HG03575 (cell line): ENCODE measurements around the gene PKNOX1.
"Not testable (repeated sequence)": the region's sequence is repeated elsewhere in the genome, so short reads cannot be mapped to it uniquely, and the experiment has no call there.

Experiments
- ATAC-seq: cut with Tn5 transposase; IDR thresholded peaks from one replicate; pipeline ENCODE4 v1.9.1; 2021; ENCODE audit not compliant: unreplicated experiment, insufficient number of reproducible peaks, low FRiP score; ENCODE audit errors: extremely low read depth

Gene PKNOX1

DNA sequence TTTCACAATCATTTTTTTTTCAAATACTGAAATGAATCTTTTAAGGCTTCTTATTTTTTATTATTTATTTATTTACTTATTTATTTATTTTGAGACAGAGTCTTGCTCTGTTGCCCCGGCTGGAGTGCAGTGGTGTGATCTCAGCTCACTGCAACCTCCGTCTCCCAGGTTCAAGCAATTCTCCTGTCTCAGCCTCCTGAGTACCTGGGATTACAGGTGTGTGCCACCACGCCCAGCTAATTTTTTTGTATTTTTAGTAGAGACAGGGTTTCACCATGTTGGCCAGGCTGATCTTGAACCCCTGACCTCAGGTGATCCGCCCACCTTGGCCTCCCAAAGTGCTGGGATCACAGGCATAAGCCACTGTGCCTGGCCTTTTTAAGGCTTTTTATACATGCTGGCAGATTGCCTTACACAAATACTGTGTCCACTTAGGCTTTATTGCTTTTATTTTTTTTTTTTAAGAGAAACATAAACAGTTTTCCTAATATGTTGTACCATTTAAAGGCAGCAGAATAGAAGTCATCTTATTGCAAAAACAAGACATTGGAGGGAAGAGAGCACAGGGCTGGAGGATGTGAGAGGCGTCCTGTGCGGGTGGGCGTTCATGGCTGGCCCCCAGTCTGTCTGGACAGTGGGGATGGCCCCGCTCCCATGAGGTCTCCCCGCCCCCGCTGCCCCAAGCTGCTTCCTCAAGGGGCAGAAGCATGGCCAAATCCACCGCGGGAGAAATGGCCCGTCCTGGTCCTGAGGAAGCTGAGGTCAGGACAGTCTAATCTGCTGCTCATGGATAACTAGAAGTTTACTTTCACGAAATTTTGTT, 31.9 kb downstream of the PKNOX1 start:
- ATAC-seq: not testable (repeated sequence)

DNA sequence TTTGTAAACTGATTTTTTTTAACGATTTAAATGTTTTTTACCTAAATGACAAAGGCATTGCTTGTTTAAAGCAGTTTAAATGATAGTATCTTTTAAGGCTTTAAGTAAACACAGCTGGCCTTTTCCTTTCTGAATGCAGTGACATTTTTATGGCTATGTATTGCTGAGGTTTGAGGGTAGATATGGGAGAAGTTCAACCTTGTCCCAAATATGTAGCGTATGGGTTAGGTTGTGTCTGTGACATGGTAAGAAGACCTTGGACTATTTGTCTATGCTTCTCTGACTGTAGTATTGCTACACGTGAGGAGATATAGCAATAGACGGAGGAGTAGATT, 32.5 kb downstream of the PKNOX1 start:
- no peak for ATAC-seq

DNA sequence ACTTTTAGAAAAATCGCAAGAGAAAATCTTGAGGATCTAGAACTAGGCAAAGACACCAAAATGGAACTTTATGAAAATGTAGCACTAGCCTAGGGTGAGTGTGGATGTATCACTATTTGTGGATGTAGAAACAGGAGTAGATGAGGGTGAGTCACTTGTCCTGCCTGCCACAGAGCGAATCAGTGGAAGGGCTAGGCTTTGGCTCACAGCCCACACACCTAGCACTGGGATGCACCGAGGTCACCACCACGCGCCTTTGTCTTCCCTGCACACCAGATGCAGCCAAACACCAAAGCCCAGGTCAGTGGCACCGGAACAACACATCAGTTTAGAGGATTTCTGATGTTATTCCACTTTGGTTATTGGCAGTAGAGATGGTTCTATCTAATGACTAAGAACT, 38.2 kb downstream of the PKNOX1 start:
- no peak for ATAC-seq

DNA sequence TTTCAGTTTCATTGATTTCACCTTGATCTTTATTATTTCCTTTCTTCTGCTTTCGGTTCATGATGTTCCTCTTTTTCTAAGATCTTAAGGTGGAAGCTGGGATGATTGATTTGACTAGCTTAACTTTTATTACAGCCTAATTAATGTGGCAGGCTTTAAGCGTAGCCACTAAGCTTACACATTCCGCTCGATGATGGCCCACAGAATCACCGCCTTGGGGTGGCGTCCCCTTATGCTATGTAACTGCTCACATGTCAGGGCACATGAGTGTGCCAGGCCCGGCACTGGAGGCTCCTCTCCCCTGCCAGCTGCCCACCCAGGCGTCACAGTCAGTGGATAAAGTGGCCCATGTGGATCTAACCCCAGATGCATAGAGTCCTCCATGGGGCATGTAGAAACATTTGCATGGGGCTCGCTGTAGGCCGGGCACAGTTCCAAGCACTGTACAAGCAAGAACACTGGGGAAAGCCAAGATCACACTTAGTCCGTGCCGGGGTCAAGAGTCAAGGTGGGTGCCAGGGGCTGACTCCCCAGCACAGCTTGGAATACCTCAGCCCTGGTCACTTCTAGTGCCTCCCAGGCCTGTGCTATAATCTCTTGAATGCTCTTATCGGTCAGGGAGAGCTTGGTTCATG, 41.7 kb downstream of the PKNOX1 start:
- ATAC-seq: no peak

DNA sequence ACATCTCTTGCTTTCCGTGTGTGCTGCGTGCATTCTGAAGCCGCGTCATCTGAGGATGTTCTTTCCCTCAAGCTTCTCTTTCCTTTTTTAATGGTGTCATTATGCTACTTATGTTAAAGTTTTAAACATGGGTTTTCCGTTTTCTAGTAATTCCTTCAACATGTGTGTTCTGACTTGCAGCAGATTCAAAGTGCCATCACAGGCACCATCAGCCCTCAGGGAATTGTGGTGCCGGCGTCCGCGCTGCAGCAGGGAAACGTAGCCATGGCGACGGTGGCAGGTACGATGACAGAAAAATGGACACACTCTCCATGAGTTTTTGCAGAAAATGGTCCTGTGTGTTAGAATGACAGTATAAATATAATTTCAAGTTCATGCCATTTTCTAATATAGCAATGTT, 42.4 kb downstream of the PKNOX1 start:
- no peak for ATAC-seq

DNA sequence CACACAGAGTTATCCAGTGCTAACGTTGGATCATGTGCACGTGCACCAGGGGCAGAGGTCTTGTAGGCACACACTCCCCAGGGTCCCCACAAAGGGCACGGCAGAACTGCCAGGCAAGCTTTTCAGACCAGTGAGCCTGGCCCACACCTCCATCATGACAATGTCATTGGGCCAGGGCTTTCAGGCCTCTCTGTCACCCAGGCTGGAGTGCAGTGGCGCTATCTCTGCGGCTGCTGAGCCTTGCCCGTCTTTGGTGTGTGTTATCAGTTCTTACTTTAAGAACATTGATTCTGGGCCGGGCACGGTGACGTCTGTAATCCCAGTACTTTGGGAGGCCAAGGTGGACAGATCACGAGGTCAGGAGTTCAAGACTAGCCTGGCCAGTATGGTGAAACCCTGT, 44.2 kb downstream of the PKNOX1 start:
- no peak for ATAC-seq

DNA sequence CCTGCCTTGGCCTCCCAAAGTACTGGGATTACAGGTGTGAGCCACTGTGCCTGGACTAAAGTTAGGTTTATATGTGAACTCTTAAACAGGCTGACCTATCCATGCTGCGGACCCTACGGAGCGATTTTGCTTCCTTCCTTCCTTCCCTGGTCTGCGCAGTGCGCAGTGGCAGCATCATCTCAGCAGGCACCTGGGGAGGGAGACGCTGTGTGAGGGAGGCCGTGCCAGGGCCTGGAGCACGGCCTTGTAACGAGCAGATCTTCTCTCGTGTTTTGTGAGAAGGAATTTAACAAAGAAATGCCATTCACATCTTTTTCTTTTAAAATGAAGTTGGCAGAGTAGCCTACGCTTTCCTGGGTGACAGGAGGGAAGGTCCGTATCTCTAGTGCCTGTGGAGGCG, 45.8 kb downstream of the PKNOX1 start:
- no peak for ATAC-seq

DNA sequence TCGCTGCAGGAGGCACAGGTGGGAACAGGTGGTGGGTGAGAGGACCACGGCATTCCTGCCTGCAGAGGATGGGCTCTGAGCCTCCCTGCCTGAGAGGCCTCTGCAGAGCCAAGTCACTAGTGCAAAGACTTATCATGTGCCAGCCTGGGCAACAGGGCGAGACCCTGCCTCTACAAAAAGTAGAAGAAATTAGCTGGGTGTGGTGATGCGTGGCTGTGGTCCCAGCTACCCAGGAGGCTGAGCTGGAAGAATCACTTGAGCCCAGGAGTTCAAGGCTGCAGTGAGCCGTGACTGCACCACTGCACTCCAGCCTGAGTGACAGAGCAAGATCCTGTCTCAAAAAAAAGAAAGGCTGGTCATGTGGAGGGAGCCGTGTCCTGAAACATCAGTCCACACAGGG, 46.4 kb downstream of the PKNOX1 start:
- no peak for ATAC-seq

DNA sequence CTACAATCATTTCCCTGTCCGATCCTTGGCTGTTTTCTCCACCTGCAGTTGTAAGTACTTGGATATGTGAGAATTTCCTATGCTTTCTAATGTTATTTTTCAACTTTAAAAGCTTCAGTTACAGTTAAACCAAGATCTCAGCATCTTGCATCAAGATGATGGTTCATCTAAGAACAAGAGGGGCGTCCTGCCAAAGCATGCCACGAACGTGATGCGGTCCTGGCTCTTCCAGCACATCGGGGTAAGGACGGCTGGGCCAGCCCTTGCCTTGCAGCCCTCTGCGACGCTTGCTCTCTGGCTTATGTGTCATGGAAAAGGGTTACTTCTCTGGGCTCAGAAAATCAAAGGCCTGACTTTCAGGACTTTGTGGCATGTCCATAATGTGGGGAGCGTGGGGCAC, 46.8 kb downstream of the PKNOX1 start:
- no peak for ATAC-seq

DNA sequence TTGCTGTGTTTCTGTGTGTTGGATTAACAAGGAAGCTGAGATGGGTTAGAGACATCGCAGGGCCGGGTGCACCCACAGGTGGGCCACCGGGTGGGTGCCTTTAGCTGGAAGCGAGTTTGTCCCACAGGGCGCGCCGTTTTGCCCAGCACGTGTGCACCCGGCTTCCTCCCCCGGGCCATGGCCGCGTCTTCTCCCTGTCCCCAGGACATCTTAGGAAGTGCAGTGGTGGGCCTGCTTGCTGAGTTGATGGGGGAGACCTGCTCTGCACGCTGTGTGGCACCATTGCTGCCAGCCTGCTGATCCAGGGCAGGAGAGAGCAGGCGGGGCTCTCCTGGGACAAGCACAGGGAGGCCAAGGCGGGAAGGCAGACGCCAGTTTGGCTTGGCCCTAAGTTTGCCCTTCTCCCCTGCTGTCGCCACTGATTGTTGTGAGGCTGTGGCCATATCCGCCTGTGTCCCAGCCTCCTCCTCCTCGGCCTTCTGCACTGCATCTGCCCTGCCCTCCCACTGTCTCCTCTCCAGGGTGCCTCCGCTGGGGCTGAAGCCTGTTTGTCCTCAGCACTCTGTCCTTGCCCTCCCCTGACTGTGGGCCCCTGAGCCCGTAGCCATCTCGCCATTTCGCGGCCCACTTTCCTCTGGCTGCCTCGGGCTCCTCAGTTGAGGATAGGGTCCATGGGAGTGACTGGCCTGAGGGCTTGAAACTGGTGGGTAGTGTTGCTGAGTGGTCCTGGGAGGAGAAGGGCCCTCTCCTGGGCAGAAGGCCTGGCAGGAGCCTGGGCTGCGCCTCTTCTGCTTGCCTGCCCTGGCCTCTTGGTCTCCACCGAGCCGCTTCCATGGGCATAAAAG, 47.6 kb downstream of the PKNOX1 start:
- ATAC-seq: no peak

DNA sequence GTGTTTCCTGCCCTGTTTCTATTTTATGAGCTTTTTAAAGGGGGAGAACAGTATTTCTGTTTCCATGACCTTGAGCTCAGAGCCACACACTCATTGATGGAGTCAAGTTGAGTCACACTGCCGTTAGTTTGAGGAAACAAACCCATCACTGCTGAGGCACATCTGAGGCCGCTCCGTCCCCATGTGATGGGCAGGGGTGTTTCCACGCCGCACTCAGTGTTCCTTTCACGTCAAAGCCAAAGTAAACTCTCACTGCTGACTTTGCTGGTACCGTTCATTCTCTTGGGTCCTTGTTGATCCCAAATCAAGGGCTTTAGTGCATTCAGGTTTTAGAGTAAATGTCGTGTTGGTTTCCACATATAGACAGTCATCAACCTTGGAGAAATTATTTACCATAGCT, 48.8 kb downstream of the PKNOX1 start:
- ATAC-seq: no peak

DNA sequence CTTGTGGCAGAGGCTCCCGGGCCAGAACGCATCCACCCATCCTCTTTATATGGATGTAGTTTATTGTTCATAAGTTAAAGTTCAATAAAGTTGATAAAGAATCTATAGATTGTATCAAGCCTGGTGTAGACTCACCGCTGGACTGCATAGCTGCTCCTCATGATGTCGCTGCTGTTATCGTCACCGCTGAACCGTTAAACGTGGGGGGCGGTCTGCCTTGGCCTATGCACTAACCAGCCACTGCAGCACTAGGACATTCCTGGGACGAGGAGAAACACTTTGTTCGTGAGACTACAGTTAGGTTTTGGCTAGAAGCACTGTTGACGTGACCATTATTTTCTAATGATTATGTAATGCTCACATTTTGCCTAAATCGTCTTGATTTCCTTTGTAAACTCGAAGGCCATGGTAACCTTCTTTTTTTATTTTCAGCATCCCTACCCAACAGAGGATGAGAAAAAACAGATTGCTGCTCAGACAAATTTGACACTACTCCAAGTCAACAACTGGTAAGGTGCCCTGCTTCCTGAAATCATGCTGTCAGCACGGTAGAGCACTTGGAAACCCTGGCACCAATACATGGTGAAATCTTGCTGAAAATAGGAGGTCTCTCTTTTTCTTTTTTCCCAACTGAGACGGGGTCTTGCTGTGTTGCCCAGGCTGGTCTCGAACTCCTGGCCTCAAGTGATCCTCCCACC, 50.2 kb downstream of the PKNOX1 start:
- no peak for ATAC-seq

DNA sequence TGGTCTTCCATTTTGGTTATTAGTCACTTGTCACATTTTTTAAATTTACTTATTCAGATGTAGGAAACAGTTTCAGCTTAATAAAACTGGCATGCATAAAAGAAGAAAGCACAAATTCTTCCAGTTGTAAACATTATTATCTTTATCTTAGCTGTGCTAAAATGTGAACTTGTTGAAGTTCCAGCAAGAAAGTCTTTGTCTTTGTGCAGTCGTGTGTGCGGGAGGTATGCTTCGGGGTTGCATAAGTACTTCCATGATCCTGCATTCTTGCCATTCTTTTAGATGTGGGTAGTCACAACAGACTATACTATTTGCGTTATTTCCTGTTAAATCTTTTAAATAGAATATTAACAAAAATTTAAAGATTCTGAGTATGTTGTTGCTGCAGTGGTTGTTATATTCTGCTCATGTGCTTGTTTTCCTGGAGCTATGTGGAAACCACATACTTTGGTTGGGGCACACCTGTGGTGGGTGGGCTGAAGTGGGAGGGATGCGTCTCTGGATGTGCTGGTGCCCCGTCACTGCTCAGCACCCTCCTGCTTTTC, 51.3 kb downstream of the PKNOX1 start:
- ATAC-seq: no peak

DNA sequence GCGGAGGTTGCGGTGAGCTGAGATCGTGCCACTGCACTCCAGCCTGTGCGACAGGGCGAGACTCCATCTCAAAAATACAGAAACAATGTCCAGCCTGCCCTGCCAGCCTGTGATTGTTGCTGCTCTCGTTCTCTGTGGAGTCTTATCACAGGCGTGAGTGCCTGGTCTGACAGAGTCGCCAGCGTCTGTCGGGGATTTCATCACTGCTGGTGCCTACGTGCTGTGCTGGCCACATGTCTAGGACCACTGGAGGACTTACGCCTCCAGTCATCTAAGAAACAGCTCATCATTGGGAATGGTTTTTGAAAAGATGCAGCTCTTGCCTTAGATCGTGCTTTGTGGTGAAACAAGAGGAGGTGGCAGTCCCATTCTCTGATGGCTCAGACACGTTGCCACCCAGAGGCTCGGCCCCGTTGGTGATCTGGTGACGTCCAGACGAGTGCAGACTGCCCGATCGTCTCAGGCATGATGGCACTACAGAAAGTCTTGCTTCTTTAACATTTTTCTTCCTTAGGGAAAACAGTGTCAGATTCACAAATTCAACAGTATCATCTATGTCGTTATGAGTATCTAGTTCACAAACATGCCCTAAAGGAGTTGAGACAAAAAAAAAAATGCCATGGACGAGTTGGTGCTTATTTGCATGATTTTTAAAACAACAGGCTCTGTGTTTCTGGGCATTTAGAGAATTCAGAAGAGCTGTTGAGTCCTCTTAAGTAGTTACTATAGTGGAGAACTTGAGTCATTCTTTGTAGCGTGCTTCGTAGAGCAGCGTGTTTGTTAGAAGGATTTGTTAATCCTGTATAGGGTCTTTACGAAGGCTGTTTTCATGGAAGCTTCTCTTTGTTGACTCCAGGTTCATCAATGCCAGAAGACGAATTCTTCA, 53.7 kb downstream of the PKNOX1 start:
- ATAC-seq: no peak

DNA sequence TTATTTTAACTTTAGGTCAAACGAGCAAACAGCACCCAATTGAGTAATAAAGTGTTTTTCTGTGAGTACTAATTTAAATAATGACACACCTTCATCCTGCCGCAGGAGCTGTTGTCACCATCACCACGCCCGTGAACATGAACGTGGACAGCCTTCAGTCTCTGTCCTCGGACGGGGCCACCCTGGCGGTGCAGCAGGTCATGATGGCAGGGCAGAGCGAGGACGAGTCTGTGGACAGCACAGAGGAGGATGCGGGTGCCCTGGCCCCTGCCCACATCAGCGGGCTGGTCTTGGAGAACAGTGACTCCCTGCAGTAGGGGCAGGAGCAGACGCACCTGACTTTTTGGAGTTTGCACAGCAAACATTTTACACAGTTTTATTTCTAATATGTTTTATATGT, 55.4 kb downstream of the PKNOX1 start:
- ATAC-seq: no peak

DNA sequence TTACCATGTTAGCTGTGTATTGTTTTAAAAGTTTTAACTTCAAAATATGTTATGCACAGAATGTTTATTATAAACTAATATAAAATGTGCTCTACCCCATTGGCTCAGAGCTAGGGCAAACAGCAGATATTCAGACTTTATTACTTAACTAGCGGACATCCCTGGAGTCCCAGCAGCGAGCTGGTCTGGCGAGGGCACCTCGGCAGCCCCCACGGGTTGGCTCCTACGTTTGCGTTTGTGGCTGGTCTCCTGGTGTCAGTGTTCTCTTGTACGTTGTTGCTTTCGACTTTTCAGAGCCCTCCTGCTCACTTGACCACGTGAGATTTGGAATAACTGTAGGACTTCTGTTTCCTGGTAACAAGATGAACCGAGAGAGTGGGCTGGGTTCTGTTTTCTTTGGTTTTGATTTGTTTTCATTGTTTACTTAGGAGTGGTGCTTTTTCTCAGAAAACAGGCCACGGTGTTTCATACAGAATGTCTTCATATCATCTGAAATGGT, 56.8 kb downstream of the PKNOX1 start:
- no peak for ATAC-seq

DNA sequence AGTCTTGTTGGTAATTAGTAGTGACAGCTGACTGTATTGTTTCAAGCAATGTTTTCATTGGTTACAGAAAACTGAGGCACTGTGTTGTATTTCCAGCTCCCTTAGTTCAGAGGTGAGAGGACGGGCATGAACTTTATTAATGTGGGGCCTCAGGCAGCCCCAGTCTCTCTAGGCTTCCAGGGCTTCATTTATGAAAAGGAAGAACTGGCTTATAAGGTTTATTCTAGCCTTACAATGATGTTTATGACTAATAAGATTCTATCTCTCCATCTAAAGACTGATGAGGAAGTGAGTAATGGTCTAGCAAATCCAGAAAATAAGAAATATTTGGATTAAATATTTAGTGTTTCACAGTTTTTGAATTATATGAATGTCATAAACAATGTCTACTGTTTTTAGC, 59.7 kb downstream of the PKNOX1 start:
- ATAC-seq: no peak

DNA sequence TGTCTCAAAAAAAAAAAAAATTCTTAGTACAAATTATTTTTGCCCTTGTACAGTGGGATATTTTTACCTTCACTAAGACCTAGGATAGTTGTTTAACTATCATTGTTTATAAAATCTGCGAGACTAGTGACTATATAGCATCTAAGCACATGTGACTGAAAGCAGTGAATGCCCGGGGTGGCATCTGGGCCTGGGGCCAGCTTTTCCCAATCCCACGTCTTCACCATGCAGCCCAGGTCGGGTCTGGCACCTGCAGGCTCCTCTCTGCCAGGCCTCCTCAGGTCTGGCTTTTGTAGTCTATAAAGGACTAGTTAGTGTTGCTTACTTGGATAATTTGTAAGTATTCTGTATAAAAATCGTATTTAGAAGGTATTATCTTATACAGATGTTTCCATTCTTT, 60.5 kb downstream of the PKNOX1 start:
- no peak for ATAC-seq
